SK-N-SH (cell line): ENCODE measurements around the gene PEX3. TPM values are rescaled to one million over a fixed set of nuclear protein-coding genes. Genes with fewer than 3 reads are reported as not detected.

Experiments
- CTCF ChIA-PET: fragments of 300-600, 350-600 bp; formaldehyde crosslinking; extraction: SDS; loops from one replicate; lab custom pipeline; 2021; lab: Yijun Ruan, JAX
- POLR2A ChIA-PET: fragments of 350-600 bp; sonication (Branson Sonifier 250); formaldehyde crosslinking; extraction: SDS; loops from one replicate; lab custom pipeline; 2020; ENCODE audit warnings: antibody characterized with exemption, inconsistent platforms; lab: Yijun Ruan, JAX
- DNase-seq: peaks from one replicate; pipeline ENCODE4 v3.0.0; 2012
- H2AFZ ChIP-seq: fragments of 200-600 bp; sonication (generic); 2 replicates; pipeline ENCODE4 v1.8.1; 2016; ENCODE audit warnings: antibody characterized with exemption, mild to moderate bottlenecking, low read depth
- H3F3A ChIP-seq: fragments of 200-600 bp; sonication (generic); replicated peaks from 2 replicates; pipeline ENCODE3; 2016; ENCODE audit warnings: antibody characterized with exemption, mild to moderate bottlenecking; ENCODE audit not compliant: insufficient read depth
- H3K27ac ChIP-seq, 2 experiments: fragments of 200-500 bp in 1 of 2; fragments of 200-600 bp in 1 of 2; sonication (Bioruptor generic) in 1 of 2; sonication (generic), shearing (Covaris generic) in 1 of 2; 2 replicates each; pipeline versions ENCODE4 v1.5.1 to v1.6.1; 2014 to 2016; ENCODE audit warnings: low read depth in 2 of 2, inconsistent platforms in 1 of 2, low read length in 1 of 2, mild to moderate bottlenecking in 1 of 2, mixed read lengths in 1 of 2
- H3K27me3 ChIP-seq: fragments of 200-600 bp; sonication (generic), shearing (Covaris generic); 2 replicates; pipeline ENCODE4 v1.6.1; 2016; ENCODE audit warnings: mixed run types; ENCODE audit not compliant: insufficient read depth
- H3K36me3 ChIP-seq, 2 experiments: fragments of 200-500 bp in 1 of 2; fragments of 200-600 bp in 1 of 2; sonication (Bioruptor generic) in 1 of 2; sonication (generic) in 1 of 2; replicated peaks in 1 of 2; 2 replicates each; pipeline versions ENCODE3 to v1.5.1; 2014 to 2016; ENCODE audit warnings: low read length in 1 of 2, mild to moderate bottlenecking in 1 of 2; ENCODE audit not compliant: insufficient read depth in 2 of 2, control insufficient read depth in 1 of 2
- H3K4me1 ChIP-seq, 2 experiments: fragments of 200-500 bp in 1 of 2; fragments of 200-600 bp in 1 of 2; sonication (Bioruptor generic) in 1 of 2; sonication (generic), shearing (Covaris generic) in 1 of 2; 2 replicates each; pipeline versions ENCODE4 v1.5.1 to v1.6.1; 2014 to 2016; ENCODE audit warnings: low read depth in 1 of 2, low read length in 1 of 2, mixed run types in 1 of 2; ENCODE audit not compliant: insufficient read depth in 2 of 2, control insufficient read depth in 1 of 2
- H3K4me2 ChIP-seq: fragments of 200-600 bp; sonication (generic), shearing (Covaris generic); 2 replicates; pipeline ENCODE4 v1.6.1; 2017; ENCODE audit warnings: mixed run types
- H3K4me3 ChIP-seq, 2 experiments: fragments of 200-500 bp in 1 of 2; fragments of 200-600 bp in 1 of 2; sonication (Bioruptor generic) in 1 of 2; sonication (generic), shearing (Covaris generic) in 1 of 2; 2 replicates each; pipeline versions ENCODE4 v1.5.1 to v1.8.1; 2014 to 2016; ENCODE audit warnings: low read depth in 2 of 2, inconsistent platforms in 1 of 2, low read length in 1 of 2, mild to moderate bottlenecking in 1 of 2, mixed read lengths in 1 of 2, moderate library complexity in 1 of 2
- H3K79me2 ChIP-seq: fragments of 200-600 bp; sonication (generic); 2 replicates; pipeline ENCODE4 v1.8.1; 2017; ENCODE audit warnings: mild to moderate bottlenecking; ENCODE audit not compliant: insufficient read depth
- H3K9ac ChIP-seq: fragments of 200-600 bp; sonication (generic); 2 replicates; pipeline ENCODE4 v1.6.1; 2017; ENCODE audit warnings: mixed run types
- H3K9me2 ChIP-seq: fragments of 200-600 bp; sonication (generic); 2 replicates; pipeline ENCODE4 v1.6.1; 2017; ENCODE audit warnings: mixed run types
- H3K9me3 ChIP-seq: fragments of 200-600 bp; sonication (generic); 2 replicates; pipeline ENCODE4 v1.6.1; 2017; ENCODE audit warnings: mixed run types, mild to moderate bottlenecking, moderate library complexity
- H4K20me1 ChIP-seq: fragments of 200-600 bp; sonication (generic); 2 replicates; pipeline ENCODE4 v1.6.1; 2017; ENCODE audit warnings: mild to moderate bottlenecking, mixed run types; ENCODE audit not compliant: insufficient read depth
- CTCF ChIP-seq: fragments of 200-600 bp; sonication (generic); IDR thresholded peaks from 2 replicates; pipeline ENCODE4 v1.6.1; 2017; ENCODE audit warnings: antibody characterized with exemption, mild to moderate bottlenecking, moderate library complexity
- ELF1 ChIP-seq: IDR thresholded peaks from 2 replicates; pipeline ENCODE4 v1.4.0; 2012
- EP300 ChIP-seq, 2 experiments: IDR thresholded peaks; 2 replicates each; pipeline versions ENCODE4 v1.4.0 to v1.6.1; 2012; ENCODE audit warnings: borderline replicate concordance in 1 of 2, low read depth in 1 of 2, low read length in 1 of 2
- FOSL2 ChIP-seq: IDR thresholded peaks from 2 replicates; pipeline ENCODE4 v1.4.0; 2012; ENCODE audit warnings: low read depth, mild to moderate bottlenecking, moderate library complexity, borderline replicate concordance
- FOXJ3 ChIP-seq: sonication (generic); formaldehyde crosslinking; IDR thresholded peaks from 2 replicates; pipeline ENCODE4 v1.5.1; 2020; ENCODE audit warnings: mild to moderate bottlenecking, missing genetic modification reagents
- FOXM1 ChIP-seq: IDR thresholded peaks from 2 replicates; pipeline ENCODE4 v1.4.0; 2012; ENCODE audit warnings: low read depth, mild to moderate bottlenecking
- GABPA ChIP-seq: IDR thresholded peaks from 2 replicates; pipeline ENCODE4 v1.4.0; 2012; ENCODE audit warnings: low read depth, mild to moderate bottlenecking
- IRF3 ChIP-seq: fragments of 150-350 bp; IDR thresholded peaks from 2 replicates; pipeline ENCODE4 v1.6.1; 2016; ENCODE audit warnings: mild to moderate bottlenecking, low read depth, low read length
- JUND ChIP-seq: IDR thresholded peaks from 2 replicates; pipeline ENCODE4 v1.4.0; 2012
- MEF2A ChIP-seq: IDR thresholded peaks from 2 replicates; pipeline ENCODE4 v1.4.0; 2012; ENCODE audit warnings: low read depth, borderline replicate concordance
- MXI1 ChIP-seq: IDR thresholded peaks from 2 replicates; pipeline ENCODE4 v1.6.1; 2012; ENCODE audit warnings: mild to moderate bottlenecking, low read depth, low read length, improper control_type of control experiment
- POLR2AphosphoS5 ChIP-seq: IDR thresholded peaks from 2 replicates; pipeline ENCODE4 v1.6.1; 2012; ENCODE audit warnings: low read depth, low read length
- RAD21 ChIP-seq: IDR thresholded peaks from 2 replicates; pipeline ENCODE4 v1.6.1; 2012; ENCODE audit warnings: mild to moderate bottlenecking, low read length
- REST ChIP-seq: IDR thresholded peaks from 2 replicates; pipeline ENCODE4 v1.6.1; 2012; ENCODE audit warnings: mild to moderate bottlenecking, low read depth, low read length, moderate library complexity
- RFX5 ChIP-seq: IDR thresholded peaks from 2 replicates; pipeline ENCODE4 v1.6.1; 2012; ENCODE audit warnings: mild to moderate bottlenecking, improper control_type of control experiment, low read length
- SIN3A ChIP-seq: IDR thresholded peaks from 2 replicates; pipeline ENCODE4 v1.6.1; 2012; ENCODE audit warnings: low read depth, mild to moderate bottlenecking, low read length, moderate library complexity, borderline replicate concordance
- TAF1 ChIP-seq: IDR thresholded peaks from 2 replicates; pipeline ENCODE4 v1.6.1; 2012; ENCODE audit warnings: low read depth, mild to moderate bottlenecking, low read length, moderate library complexity, borderline replicate concordance
- USF2 ChIP-seq: fragments of 150-350 bp; IDR thresholded peaks from 2 replicates; pipeline ENCODE4 v1.6.1; 2017; ENCODE audit warnings: antibody characterized with exemption, low read length, low read depth, borderline replicate concordance
- YY1 ChIP-seq: IDR thresholded peaks from 2 replicates; pipeline ENCODE4 v1.4.0; 2012; ENCODE audit warnings: low read depth, mild to moderate bottlenecking
- ZBTB33 ChIP-seq: IDR thresholded peaks from 2 replicates; pipeline ENCODE4 v1.4.0; 2012; ENCODE audit warnings: low read depth, borderline replicate concordance
- whole genome bisulfite sequencing: methylation state at CpG from one replicate; pipeline ENCODE4 v1.1.6; 2017; ENCODE audit warnings: low lambda C conversion rate; 5-methylcytosine and 5-hydroxymethylcytosine counted together
- polyA plus RNA-seq, 3 experiments: library from polyadenylated mRNA; depleted of rRNA; stranded (reverse); fragments of >200 nt; gene quantifications; 2 replicates each; pipeline ENCODE4 v1.2.3, GENCODE V29; 2012

The PEX3 gene
- polyA plus RNA-seq, 1 of the 3 experiments (the other 2 are of a cell fraction) = 14.1 TPM

GRCh38 chr6:143450453-143451371 is at the start of gene PEX3, which contains the start of gene ADAT2 (continued):
- peak; percentile 60; the same call in 1 of the 2 replicates for TF ChIP-seq ZBTB33
- peak; percentile 98 for TF ChIP-seq MXI1
- TF ChIP-seq JUND = no peak
- TF ChIP-seq YY1 = peak; percentile 80
- peak; percentile 97; the same call in 1 of the 2 replicates for TF ChIP-seq SIN3A
- TF ChIP-seq FOXM1 = no peak
- TF ChIP-seq MEF2A = peak; percentile 17; the same call in 1 of the 2 replicates
- peak; percentile 46 for TF ChIP-seq IRF3
- TF ChIP-seq FOSL2 = no peak
- TF ChIP-seq ELF1 = peak; percentile 46; the same call in 1 of the 2 replicates
- TF ChIP-seq POLR2AphosphoS5 = peak; percentile 43; the same call in 1 of the 2 replicates
- peak; percentile 35; the same call in 1 of the 2 replicates for TF ChIP-seq FOXJ3 (CRISPR knock-in tag)

- H3F3A ChIP-seq = no peaks in the 10 kb centered on the region
- H4K20me1 ChIP-seq = no peaks in the 10 kb centered on the region
- H3K9ac ChIP-seq = no peak overlapping the region
- no peaks in the 10 kb centered on the region; a peak in 1 of 4 replicates for H3K4me1 ChIP-seq
- no peaks in the 10 kb centered on the region for H3K9me3 ChIP-seq
- no peak for TF ChIP-seq ELF1
- TF ChIP-seq EP300 (IDR thresholded peaks at IDR 0.05; ENCODE audit: borderline replicate concordance in 1 of 2, low read depth in 1 of 2, low read length in 1 of 2) = no peak
- TF ChIP-seq MEF2A = no peak
- TF ChIP-seq TAF1 = no peak
- no peak for TF ChIP-seq REST
- no peak for TF ChIP-seq SIN3A
- TF ChIP-seq GABPA = no peak
- TF ChIP-seq CTCF = no peak
- TF ChIP-seq USF2 = no peak
- TF ChIP-seq RAD21 = no peak
- TF ChIP-seq RFX5 = no peak
- H3K4me2 ChIP-seq = no peak overlapping the region
- no peaks in the 10 kb centered on the region for H3K79me2 ChIP-seq
- no peak overlapping the region for H2AFZ ChIP-seq
- H3K4me3 ChIP-seq = no peak overlapping the region
- no peak for DNase-seq
- WGBS = 94% methylated on average over 1 of the region's 1 CpG
- no peak overlapping the region for H3K27ac ChIP-seq
- H3K36me3 ChIP-seq = no peaks in the 10 kb centered on the region
- CTCF ChIA-PET = interaction anchor here (1.2 to 1.5 kb wide), 3 partner anchors 21 to 126 kb away, joined by 3 read pairs; no protein-coding TSS in a partner anchor
- H3K9me2 ChIP-seq = no peaks in the 10 kb centered on the region
- POLR2A ChIA-PET = no interaction called here
- no peaks in the 10 kb centered on the region for H3K27me3 ChIP-seq
Measured at GRCh38 chr6:143401068-143401446, 49.5 kb upstream of the PEX3 start.
